CD4-positive, CD25-positive, alpha-beta regulatory T cell (primary cell): ENCODE measurements around the gene NPB. TPM values are rescaled to one million over a fixed set of nuclear protein-coding genes. Genes with fewer than 3 reads are reported as not detected.
A peak's percentile ranks its signal among the peaks of the same experiment; 100 is the strongest.
"Not testable (repeated sequence)": the region's sequence is repeated elsewhere in the genome, so short reads cannot be mapped to it uniquely, and the experiment has no call there.

Experiments
- ATAC-seq, 2 donors: fragments of 150-1000 bp; cut with Tn5 transposase; one replicate each; pipeline ENCODE4 v1.10.0; 2021; ENCODE audit warnings: low read depth in 2 of 2, moderate number of reproducible peaks in 2 of 2, moderate library complexity in 1 of 2
- DNase-seq, 3 donors: peaks; one replicate each; pipeline versions ENCODE4 v3.0.0 to v3.0.0-alpha.2; 2012 to 2022; ENCODE audit warnings: mixed read lengths in 1 of 3
- H3K27ac ChIP-seq: one replicate; pipeline ENCODE4 v1.7.0; 2013; ENCODE audit warnings: mild to moderate bottlenecking, low read length; ENCODE audit not compliant: insufficient read depth, poor library complexity, severe bottlenecking
- H3K27me3 ChIP-seq: one replicate; pipeline ENCODE4 v1.7.0; 2013; ENCODE audit warnings: low read length; ENCODE audit not compliant: control insufficient read depth, insufficient read depth
- H3K36me3 ChIP-seq: one replicate; pipeline ENCODE4 v1.7.0; 2013; ENCODE audit warnings: mild to moderate bottlenecking, low read length, moderate library complexity; ENCODE audit not compliant: control insufficient read depth, insufficient read depth
- H3K4me1 ChIP-seq: 2 replicates; pipeline ENCODE4 v1.7.0; 2013; ENCODE audit warnings: mild to moderate bottlenecking, low read length; ENCODE audit not compliant: insufficient read depth, control insufficient read depth, poor library complexity, severe bottlenecking
- H3K4me3 ChIP-seq: one replicate; pipeline ENCODE4 v1.7.0; 2013; ENCODE audit warnings: low read depth, mild to moderate bottlenecking, low read length, moderate library complexity
- H3K9me3 ChIP-seq, 2 experiments: 1 replicate in 1 of 2; 2 replicates in 1 of 2; pipeline ENCODE4 v1.7.0; 2013; ENCODE audit warnings: low read length in 2 of 2, mild to moderate bottlenecking in 1 of 2, moderate library complexity in 1 of 2; ENCODE audit not compliant: control insufficient read depth in 2 of 2
- H3K27ac Mint-ChIP-seq, 3 donors: one replicate each; pipeline ENCODE4 v1.8.0; 2020 to 2022; ENCODE audit warnings: mild to moderate bottlenecking in 3 of 3, mixed read lengths in 3 of 3, moderate library complexity in 2 of 3
- H3K27me3 Mint-ChIP-seq: one replicate; pipeline ENCODE4 v1.8.0; 2022; ENCODE audit warnings: mild to moderate bottlenecking, mixed read lengths
- H3K36me3 Mint-ChIP-seq: one replicate; pipeline ENCODE4 v1.8.0; 2020; ENCODE audit warnings: mixed read lengths
- H3K4me1 Mint-ChIP-seq, 4 donors: one replicate each; pipeline ENCODE4 v1.8.0; 2020 to 2022; ENCODE audit warnings: mixed read lengths in 4 of 4, mild to moderate bottlenecking in 1 of 4
- H3K4me3 Mint-ChIP-seq, 4 donors: one replicate each; pipeline ENCODE4 v1.8.0; 2020 to 2022; ENCODE audit warnings: mild to moderate bottlenecking in 4 of 4, mixed read lengths in 4 of 4, moderate library complexity in 3 of 4
- H3K9me3 Mint-ChIP-seq, 7 donors: one replicate each; pipeline ENCODE4 v1.8.0; 2020 to 2022; ENCODE audit warnings: mixed read lengths in 7 of 7, mild to moderate bottlenecking in 3 of 7, moderate library complexity in 2 of 7
- polyA plus RNA-seq, 4 donors: library from polyadenylated mRNA; unstranded; fragments of 300-500 nt; fragmentation: Illumina TruSeq; gene quantifications; one replicate each; pipeline ENCODE4 v1.2.3, GENCODE V29; 2021
- total RNA-seq: library from RNA; stranded (reverse); gene quantifications from one replicate; pipeline ENCODE4 v1.2.3, GENCODE V29; 2022

The NPB gene
- total and polyA plus RNA-seq, 5 donors from 2014 or later = 0.10 TPM; not detected in 4

DNA sequence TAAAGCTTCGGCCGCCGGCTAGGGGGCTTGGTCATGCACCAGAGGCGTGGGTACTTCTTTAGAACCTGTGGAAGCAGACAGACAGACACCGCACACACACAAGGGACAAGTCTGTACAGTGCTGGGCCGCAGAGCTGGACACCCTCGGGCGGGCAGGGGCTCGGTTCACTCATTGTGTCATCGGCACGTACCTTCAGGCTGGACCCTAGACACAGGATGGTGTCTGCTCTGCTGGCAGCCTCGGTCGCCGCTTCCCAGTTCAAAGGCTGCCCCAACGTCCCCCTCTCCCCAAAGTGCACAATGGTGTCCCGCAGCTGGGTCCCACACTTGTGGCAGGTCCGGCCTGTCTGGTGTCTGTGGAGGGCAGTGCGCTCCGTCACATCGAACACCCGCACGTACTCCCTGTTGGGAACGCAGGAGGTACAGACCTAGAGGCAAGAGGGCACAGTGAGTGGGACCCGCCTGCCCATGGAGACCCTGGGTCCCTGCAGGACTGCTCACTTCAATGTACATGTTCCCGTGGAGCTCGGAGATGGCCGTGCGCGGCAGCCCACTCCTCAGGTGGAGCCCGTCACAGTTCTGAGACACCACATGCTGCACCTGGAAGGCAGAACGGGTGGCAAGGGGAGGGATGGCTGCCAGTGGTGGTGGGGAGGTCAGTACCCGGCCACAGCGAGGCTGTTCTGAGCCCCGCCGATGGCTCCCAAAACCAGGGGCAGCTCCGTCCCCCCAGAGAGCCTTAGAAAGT lies 12.2 kb downstream of the NPB start:
- no peaks in the 10 kb centered on the region for H3K27me3 ChIP-seq
- H3K36me3 Mint-ChIP-seq = peaks cover 9% of the 10 kb centered on the region
- peaks cover 40% of the 10 kb centered on the region for H3K4me1 ChIP-seq
- peak overlapping the region in 1 of 4 donors; percentile 94 for H3K4me3 Mint-ChIP-seq
- H3K27ac Mint-ChIP-seq = no peak overlapping the region
- H3K36me3 ChIP-seq = peaks cover 36% of the 10 kb centered on the region
- H3K9me3 ChIP-seq = no peaks in the 10 kb centered on the region
- ATAC-seq (no peak), DNase-seq (no peak)
- H3K27me3 Mint-ChIP-seq = no peaks in the 10 kb centered on the region
- no peaks in the 10 kb centered on the region for H3K9me3 Mint-ChIP-seq
- H3K4me3 ChIP-seq = no peak overlapping the region
- no peak overlapping the region for H3K27ac ChIP-seq
- H3K4me1 Mint-ChIP-seq = peaks cover 0 to 44% (median 15%) of the 10 kb centered on the region in 4 donors

DNA sequence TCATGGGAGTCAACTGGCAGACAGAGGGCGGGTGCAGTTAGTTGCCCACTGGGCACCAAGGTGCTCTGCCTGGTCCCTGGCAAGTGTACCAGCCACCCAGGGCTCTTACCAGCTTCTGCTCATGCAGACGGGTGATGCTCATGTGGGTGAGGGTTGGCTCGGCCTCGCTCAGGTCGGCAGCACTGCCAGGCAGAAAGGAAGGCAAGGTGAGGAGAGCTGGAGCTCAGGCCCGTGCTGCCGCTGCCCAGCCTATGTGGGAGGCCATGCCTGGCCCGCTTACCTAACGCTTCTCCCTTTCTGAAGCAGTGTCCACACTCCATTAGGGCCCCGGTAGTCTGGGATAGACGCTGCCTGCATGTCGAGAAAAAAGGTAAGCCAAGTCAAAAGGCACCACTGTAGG lies 13.3 kb downstream of the NPB start:
- H3K27ac Mint-ChIP-seq = no peak overlapping the region
- no peak overlapping the region for H3K4me3 ChIP-seq
- peaks cover 36% of the 10 kb centered on the region for H3K36me3 ChIP-seq
- no peaks in the 10 kb centered on the region for H3K27me3 ChIP-seq
- H3K27ac ChIP-seq = no peak overlapping the region
- no peak for DNase-seq
- H3K4me1 Mint-ChIP-seq = peaks cover 0 to 39% (median 15%) of the 10 kb centered on the region in 4 donors
- no peak for ATAC-seq
- H3K36me3 Mint-ChIP-seq = peaks cover 9% of the 10 kb centered on the region
- no peaks in the 10 kb centered on the region for H3K9me3 Mint-ChIP-seq
- H3K9me3 ChIP-seq = no peaks in the 10 kb centered on the region
- no peaks in the 10 kb centered on the region for H3K27me3 Mint-ChIP-seq
- H3K4me1 ChIP-seq = peaks cover 32% of the 10 kb centered on the region
- H3K4me3 Mint-ChIP-seq = peak overlapping the region in 3 of 4 donors; percentile 88 to 95 (median 94)

DNA sequence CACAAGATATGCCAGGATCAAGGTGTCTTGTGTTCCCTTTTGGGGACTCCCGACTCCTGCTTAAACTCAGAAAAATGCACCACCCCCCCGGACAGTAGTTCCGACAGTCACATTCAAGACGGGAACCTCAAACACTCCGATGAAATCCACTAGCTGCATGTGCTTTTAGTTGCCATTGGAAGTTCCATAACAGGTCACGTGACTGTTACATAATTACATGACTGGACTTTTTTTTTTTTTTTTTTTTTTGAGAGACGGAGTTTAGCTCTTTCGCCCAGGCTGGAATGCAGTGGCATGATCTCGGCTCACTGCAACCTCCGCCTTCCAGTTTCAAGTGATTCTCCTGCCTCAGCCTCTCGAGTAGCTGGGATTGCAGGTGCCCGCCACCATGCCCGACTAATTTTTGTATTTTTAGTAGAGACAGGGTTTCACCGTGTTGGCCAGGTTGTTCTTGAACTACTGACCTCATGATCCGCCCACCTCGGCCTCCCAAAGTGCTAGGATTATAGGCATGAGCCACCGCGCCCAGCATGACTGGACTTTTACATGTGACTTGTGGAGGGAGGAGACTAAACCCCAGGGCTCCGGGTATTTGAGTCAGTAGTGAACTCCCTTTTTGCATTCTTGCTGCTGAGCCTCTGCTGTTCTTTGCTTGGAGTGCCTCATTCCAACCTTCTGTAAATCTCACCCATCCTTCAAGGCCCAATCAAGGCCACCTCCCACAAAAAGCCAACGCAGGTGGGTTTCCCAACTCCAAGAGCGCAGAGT lies 14.4 kb downstream of the NPB start:
- peak overlapping the region; percentile 84 to 95 (median 91) for H3K4me3 Mint-ChIP-seq
- H3K27me3 Mint-ChIP-seq = no peaks in the 10 kb centered on the region
- H3K36me3 Mint-ChIP-seq = peaks cover 9% of the 10 kb centered on the region
- no peaks in the 10 kb centered on the region for H3K9me3 Mint-ChIP-seq
- peaks cover 36% of the 10 kb centered on the region for H3K36me3 ChIP-seq
- H3K4me3 ChIP-seq = peak overlapping the region; percentile 82
- H3K27me3 ChIP-seq = no peaks in the 10 kb centered on the region
- H3K4me1 ChIP-seq = peaks cover 26% of the 10 kb centered on the region
- no peak for ATAC-seq
- no peaks in the 10 kb centered on the region for H3K9me3 ChIP-seq
- H3K4me1 Mint-ChIP-seq = peaks cover 0 to 36% (median 15%) of the 10 kb centered on the region in 4 donors
- no peak for DNase-seq
- no peak overlapping the region for H3K27ac ChIP-seq
- H3K27ac Mint-ChIP-seq = peak overlapping the region; percentile 38 to 85 (median 59)

DNA sequence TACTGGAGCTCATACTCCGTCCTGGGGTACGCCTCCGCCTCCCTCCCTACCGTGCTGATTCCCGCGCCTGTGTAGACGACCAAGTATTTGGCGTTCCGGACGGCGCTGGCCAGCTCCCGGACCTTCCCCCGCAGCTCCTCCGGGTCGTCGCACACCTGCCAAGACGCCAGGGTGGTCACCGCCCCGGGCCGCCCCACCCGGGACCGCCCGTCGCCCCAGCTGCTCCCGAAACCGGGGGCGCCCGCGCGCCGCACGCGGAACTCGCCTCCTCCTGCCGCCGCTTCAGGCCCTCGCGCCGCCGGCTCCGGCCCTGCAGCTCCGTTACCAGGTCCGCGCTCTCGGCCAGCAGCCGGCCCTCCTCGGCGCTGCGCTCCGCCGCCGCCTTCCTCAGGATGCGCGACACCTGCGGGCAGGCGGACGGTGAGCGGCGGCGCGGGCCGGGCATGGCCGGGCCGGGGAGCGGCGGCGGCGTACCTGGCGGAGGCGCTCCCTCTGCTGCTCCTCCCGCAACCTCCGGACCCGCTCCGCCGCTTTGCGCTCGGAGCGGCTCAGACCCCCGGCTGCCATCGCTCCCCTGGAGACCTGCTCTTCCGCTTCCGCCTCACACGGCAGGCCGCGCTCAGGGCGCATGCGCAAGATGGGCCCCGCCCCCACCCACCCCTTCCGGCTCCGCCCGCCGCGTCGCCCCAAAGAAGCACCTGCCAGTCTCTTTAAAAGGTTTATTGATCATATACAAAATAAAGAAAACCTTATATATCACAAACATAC lies 15.7 kb downstream of the NPB start, which contains the start of gene SIRT7:
Gene SIRT7, minus strand, starts transcription at position 612 of the 768 bp plus-strand sequence. Its CDS starts 45 bp downstream, at position 567.
- no peaks in the 10 kb centered on the region for H3K27me3 Mint-ChIP-seq
- ATAC-seq = peak; percentile 84 to 86
- peak within 1 kb of the TSS; percentile 79 to 94 (median 85) for H3K27ac Mint-ChIP-seq
- H3K9me3 Mint-ChIP-seq = no peaks in the 10 kb centered on the region
- H3K4me3 Mint-ChIP-seq = peak within 1 kb of the TSS; percentile 90 to 95 (median 94)
- peaks cover 0 to 36% (median 14%) of the 10 kb centered on the region in 4 donors for H3K4me1 Mint-ChIP-seq
- peaks cover 32% of the 10 kb centered on the region for H3K36me3 ChIP-seq
- peak; percentile 78 to 87 (median 81) for DNase-seq
- no peaks in the 10 kb centered on the region for H3K27me3 ChIP-seq
- peak within 1 kb of the TSS; percentile 61 for H3K27ac ChIP-seq
- H3K4me1 ChIP-seq = peaks cover 22% of the 10 kb centered on the region
- peak within 1 kb of the TSS; percentile 82 for H3K4me3 ChIP-seq
- no peaks in the 10 kb centered on the region for H3K9me3 ChIP-seq
- H3K36me3 Mint-ChIP-seq = peaks cover 8% of the 10 kb centered on the region

DNA sequence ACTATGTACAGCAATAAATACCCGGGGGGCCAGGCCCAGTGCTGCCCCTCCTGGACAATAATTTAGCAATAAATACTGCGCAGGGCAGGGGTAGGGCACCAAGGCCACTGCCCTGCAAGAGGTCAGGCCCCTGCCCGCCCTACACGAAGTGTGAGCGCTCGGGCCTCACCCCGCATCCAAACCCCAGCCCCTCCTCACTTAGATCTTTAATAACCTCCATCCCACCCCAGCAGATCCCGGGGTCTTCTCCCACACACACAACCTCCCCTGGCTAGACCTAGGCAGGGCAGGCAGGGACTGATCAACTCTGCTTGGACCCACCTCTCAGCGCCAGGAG lies 16.3 kb downstream of the NPB start:
- Histone ChIP-seq H3K36me3 (peaks cover 27% of the 10 kb centered on the region), H3K4me1 (peaks cover 22% of the 10 kb centered on the region), H3K27ac (peak overlapping the region; percentile 61)
- H3K4me3 ChIP-seq, H3K9me3 Mint-ChIP-seq, H3K27me3 ChIP-seq, H3K27me3 Mint-ChIP-seq, DNase-seq, H3K36me3 Mint-ChIP-seq, H3K9me3 ChIP-seq: not testable (repeated sequence)
- Mint-ChIP-seq H3K27ac (peak overlapping the region; percentile 38 to 94 (median 85)), H3K4me1 (peaks cover 0 to 34% (median 13%) of the 10 kb centered on the region in 4 donors), H3K4me3 (peak overlapping the region; percentile 90 to 95 (median 93))
- ATAC-seq = peak; percentile 8 to 11

DNA sequence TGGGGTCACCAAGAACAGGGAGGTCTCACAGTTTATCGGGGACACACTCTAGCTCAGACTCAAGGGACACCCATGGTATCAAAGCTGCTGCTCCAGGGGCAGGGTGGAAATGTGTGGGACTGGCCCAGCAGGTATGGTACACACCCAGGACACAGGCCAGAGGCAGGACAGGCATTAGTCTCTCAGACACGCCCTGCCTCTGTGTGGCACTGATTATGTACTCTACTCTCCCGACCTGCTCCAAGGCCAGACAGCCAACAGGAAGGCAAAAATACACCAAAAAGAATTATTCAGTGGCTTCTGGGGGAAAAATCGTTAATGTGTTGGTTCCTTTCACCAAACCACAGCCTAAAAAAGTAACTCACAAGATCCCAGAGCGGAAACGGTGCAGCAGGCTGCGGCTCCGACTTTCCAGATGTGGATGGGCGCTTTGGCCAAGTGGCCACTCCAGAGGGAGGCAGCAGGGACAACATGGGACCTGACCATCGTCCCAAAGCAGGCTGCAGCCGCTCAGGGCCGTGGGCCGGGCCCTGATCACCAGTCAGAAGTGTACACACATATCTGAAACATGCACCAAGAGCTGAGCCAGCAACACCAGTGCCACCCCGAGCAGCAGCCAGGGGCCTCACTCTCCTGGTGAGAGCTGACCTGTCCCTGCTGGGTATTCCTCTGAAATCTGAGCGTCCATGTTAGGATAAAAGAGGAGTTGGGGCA lies 17.0 kb downstream of the NPB start:
- ATAC-seq (no peak), DNase-seq (no peak)
- Histone ChIP-seq H3K36me3 (peaks cover 20% of the 10 kb centered on the region), H3K9me3 (no peaks in the 10 kb centered on the region), H3K27me3 (no peaks in the 10 kb centered on the region), H3K4me1 (peaks cover 25% of the 10 kb centered on the region), H3K4me3 (no peak overlapping the region), H3K27ac (peak overlapping the region; percentile 61)
- Mint-ChIP-seq H3K4me3 (peak overlapping the region in 2 of 4 donors; percentile 94 to 95), H3K36me3 (no peaks in the 10 kb centered on the region), H3K4me1 (peaks cover 0 to 35% (median 13%) of the 10 kb centered on the region in 4 donors), H3K27me3 (peaks cover 6% of the 10 kb centered on the region), H3K27ac (peak overlapping the region; percentile 74 to 85 (median 81)), H3K9me3 (no peaks in the 10 kb centered on the region)
